ENCODE data around the gene KAZN.

KAZN gene

DNA sequence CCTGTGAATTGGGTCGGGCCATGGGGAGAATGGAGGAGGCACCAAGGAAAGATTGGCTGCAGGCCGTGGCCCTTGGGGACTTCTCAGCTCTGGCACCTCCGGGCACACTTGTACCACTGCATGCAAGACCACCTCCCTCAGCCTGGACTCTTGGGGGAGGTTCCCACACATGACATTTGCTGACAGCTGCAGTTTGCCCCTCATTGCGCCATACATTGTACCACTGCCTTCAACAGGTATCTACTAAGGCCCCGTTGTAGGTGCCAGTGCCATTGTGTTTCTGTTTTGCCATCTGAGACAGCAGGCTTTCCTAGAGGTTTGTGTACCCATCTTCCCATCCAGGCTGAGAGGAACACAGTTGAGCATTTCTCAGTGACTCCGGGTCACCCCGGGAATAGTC, 395.7 kb downstream of the KAZN start:
- no peak for DNase-seq

- no peak for DNase-seq
Measured at GRCh38 chr1:14994841-14995437, 396.5 kb downstream of the KAZN start.

DNA sequence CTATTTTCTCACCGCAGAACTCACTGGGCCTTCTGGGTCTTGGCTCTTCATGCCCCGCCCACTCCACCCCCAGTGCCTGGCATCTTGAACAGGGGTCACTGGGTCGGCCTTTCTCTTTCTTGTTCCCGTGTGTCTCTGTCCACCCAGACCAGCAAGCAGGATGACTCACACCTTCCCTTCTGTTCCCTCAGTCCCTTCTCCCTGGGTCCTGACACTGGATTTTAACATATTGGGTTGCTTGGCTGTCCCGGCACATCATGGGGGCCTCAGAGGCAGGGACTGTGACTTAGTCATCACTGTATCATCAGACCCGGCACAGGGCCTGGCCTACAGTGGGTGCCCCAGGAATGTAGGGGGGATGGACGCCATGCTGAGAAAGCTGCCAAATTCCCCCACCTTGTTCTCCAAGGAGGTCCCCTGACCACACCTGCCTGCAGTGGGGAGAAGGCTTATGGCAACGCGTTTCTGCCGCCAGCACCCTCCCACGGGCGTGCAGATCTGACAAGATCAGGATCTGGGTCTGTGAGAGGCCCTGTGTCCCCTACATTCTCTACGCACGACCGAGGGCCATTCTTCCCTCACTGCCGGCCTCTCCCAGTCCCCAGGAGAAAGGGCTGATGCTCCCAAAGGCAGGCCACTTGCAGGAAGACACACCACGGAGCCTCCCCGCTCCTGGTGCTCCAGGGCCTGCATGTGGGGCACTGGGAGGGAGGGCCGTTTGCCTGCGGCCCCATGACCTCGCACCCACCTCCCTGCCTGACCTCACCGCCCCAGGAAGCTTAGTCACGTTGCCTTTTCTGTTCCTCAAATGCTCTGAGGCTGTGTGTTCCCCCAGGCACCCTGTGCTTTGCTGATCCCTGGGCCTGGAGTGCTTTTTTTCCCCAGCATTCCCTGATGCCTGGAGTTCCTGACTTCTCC, 397.9 kb downstream of the KAZN start:
- peak; percentile 54 to 71 for DNase-seq

DNA sequence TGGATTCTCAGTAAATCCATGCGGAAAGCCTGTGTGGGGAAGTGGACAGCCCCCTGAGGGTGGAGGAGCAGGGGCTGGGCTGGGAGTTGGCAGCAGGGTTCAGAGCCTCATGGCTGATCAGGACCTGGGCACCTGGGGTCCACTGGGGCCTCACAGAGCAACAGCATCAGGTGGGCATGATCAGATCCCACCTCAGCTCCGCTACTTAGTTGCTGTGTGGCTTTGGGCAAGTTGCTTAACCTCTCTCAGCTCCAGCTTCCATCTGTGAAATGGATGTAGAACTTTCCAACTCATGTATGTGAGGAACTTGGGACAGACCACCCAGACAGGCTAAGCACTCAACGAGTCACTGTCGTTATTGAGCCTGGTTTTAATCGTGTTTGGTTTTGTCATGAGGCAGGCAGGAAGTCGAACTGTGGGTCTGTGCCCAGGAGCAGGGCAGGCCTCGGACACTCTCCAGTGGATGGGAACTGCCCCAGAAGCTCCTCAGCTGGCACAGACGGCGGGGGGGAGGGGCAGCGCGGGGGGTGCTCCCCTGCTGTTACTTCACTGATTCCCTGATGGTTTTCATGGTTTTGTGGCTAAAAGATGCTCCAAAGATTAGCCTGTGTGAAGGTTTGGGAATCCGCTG, 399.3 kb downstream of the KAZN start:
- no peak for DNase-seq

GRCh38 chr1:14999441-14999840, 401.0 kb downstream of the KAZN start:
- DNase-seq: no peak

DNA sequence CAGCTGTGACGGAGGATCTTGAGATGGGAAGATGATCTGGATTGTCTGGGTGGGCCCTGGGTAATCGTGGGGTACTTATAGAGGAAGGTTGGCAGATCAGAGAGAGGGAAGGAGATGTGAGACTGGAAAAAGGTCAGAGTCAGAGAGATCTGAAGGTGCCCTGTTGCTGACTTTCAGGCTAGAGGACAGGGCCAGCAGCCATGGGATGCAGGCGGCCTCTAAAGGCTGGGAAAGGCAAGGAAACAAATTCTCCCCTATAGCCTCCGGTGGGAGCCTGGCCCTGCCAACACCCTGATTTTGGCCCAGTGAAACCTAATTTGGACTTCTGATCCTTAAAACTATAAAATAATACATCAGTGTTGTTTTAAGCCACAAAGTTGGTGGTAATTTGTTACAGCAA, 401.5 kb downstream of the KAZN start:
- no peak for DNase-seq

DNA sequence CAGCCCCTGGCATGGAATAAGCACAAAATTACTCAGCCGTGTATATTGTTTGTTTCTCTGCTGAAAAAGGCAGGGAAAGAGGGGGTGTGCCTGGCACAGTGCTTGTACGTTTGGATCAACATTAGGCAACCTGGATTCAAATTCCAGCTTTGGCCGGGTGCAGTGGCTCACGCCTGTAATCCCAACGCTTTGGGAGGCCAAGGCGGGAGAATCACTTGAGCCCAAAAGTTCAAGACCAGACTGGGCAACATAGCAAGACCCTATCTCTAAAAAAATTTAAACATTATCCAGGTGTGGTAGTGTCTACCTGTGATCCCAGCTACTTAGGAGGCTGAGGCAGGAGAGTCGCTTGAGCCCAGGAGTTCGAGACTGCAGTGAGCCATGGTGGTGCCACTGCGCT, 402.2 kb downstream of the KAZN start:
- no peak for DNase-seq

DNA sequence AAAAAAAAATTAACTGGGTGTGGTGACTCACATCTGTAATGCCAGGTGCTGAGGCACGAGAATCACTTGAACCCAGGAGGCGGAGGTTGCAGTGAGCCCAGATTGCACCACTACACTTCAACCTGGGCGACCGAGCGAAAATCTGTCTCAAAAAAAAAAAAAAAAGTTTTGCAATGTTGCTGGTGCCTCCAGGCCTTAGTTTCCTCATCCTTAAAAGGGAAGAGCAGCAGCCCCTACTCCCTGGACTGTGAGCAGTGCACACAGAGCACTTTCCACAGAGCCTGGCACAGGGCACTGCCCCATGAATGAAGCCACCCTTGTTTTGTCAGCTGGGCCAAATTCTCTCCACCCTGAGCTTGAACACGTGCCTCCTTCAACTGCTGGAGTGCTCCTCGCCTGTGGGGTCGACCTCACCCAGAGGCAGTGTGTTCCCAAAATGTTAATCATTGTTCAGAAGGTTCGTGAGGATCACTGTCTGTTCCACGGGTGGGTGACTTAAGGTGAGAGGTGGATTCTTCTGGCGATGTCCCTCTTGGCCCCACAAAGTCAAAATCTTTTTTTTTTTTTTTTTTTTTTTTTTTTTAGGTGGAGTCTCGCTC, 402.9 kb downstream of the KAZN start:
- DNase-seq: peak in 1 of 2 donors; percentile 4

DNA sequence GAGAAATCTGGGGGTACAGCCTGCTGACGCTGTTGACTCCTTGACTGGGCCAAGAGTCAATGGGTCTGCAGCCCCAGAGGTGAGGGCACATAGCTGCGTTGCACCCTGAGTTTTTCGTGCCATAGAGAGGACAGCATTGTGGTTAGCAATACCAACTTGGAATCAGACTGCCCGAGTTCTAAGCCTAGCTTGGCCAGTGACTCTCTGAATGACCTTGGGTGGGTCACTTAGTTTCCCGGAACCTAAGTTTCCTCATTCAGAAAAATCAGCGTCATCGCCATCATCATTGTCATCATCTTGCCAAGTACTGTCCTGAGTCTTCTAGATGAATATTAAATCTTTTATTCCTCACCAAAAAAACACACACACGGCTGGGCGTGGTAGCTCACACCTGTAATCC, 403.8 kb downstream of the KAZN start:
- DNase-seq: peak in 1 of 2 donors; percentile 29

DNA sequence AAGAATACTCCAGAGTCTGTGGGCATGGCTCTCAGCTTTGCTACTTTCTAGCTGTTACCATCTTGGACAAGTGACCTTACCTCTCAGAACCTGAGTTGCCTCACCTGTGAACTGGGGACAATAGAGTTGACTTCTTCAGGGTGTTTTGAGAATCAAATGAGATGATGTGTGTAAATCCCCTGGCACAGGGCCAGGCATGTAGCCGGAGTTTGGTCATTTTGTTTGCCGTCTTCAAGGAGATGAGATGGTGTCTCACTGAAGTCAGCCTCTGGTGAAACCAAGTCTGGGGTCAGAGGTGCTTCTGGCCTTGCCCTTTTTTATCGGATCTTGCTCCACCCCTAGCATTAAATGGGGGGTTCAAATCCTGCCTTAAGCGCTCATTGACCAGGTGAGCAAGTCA, 405.9 kb downstream of the KAZN start:
- no peak for DNase-seq

- no peak for DNase-seq
Measured at GRCh38 chr1:15005116-15005515, 406.6 kb downstream of the KAZN start.

GRCh38 chr1:15007368-15007767, 408.9 kb downstream of the KAZN start:
- DNase-seq: no peak

GRCh38 chr1:15007842-15008241, 409.4 kb downstream of the KAZN start:
- no peak for DNase-seq

DNA sequence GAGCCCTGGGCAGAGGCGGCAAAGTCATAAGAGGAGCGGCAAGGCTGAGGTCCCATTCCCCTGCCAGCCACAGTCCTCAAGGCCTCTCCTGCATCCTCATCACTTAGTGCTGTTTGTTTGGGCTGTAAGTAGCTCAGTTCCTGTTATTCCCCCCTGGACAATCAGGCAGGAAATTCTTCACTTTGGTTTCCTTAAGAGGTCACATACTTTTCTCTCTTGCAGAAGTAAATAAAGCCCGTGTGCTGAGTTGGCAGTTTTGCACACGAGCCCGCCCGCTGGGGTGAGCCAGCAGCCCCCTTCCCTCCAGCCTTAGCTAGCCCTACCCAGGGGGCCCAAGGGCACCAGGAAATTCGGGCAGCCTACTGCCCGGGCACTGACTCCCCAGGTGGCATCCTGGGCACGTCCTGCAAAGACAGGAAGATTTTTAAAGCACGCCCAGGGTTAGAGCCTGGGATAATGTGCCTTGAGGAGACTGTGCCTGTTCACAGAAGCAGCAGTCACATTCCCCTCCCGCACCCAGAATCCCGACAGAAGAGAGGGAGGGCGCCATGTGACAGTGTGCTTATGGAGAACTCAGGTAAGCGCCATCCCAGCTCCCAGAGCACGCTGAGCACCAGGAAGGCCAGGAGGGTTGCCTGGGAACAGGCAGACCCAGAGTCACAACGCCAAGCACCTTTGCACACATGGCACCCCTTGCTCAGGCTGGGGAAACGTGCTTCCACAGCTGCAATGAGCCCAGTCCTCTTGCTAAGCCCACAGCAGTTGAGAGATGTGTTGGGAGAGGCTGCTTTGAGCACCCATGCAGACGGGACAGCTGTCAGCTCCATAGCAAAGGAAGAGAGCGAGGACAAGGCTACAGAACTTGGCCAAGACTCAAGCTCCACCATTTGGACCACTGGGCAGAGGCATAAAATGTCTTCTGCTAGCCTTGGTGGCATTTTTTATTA, 410.6 kb downstream of the KAZN start:
- DNase-seq: no peak

- no peak for DNase-seq
Measured at GRCh38 chr1:15011160-15011559, 412.7 kb downstream of the KAZN start.

DNA sequence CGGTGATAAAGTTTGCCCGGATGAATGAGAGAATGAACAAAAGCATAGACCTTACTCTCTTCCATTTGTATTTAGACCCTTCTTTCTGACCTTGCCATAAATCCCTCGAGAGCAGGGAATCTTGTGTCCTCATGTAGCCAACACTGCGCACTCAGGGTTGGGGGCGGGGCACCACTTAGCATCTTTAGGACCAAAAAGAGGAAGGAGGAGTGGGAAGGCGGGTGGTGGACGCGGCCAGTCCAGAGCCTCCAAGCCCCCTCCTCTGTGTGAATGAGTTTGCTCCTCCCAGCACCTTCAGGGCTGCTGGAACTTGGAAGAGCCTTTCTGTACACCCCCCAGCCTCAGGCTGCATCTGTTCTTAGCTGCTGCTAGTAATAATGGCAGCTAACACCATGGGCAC, 413.2 kb downstream of the KAZN start:
- no peak for DNase-seq

DNA sequence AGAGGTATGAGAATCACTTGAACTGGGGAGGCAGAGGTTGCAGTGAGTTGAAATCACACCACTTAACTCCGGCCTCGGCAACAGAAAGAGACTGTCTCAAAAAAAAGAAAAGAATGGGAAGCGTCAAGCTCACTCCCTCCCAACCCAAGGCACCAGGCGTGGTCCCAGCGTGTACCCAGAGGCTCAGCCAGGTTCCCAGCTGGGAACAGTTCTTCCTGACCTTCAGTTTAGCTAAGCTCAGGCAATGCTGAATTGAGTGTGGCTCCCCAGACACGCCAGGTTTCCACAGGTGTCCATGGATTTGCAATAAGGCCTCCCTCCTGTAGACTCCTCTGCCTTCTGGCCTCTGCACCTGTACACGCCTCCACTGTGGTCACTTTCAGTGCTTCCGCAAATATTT, 414.3 kb downstream of the KAZN start:
- no peak for DNase-seq

DNA sequence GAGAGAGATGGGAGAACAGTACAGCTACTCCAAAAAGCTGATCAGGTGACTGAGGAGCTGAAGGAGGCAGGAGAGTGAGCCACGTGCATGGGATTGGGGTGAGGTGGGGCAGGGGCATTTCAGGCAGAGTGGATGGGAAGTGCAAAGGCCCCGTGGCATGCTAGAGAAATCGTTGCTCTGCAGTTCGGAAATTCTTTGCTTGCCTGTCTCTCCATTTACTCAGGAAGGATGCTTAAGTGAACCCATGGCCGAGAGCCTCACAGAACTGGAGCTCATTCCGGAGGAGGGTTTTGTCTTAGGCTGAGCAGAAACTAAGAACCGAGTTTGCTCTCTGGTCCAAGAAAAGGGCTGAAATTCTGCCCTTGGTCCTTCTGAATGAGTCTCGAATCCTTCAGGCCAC, 415.3 kb downstream of the KAZN start:
- DNase-seq: no peak

DNA sequence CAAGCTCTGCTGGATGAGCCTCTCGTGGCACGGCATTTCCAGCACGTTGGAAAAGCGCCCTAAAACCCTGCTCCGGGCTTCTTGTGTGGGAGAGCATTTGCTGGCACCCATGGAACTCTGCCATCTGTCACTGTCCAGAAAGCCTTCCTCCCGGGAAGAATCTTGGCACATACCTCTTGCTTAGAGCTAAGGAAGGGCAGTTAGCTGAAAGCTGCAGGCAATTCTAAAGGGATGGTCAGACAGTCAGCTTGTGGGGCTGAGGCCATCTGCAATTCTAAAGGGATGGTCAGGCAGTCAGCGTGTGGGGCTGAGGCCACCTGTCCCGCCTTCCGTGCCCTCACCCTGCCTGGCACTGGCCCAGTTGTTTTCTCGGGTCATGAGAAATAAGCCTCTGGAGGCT, 416.0 kb downstream of the KAZN start:
- no peak for DNase-seq

- peak in 1 of 2 donors; percentile 10 for DNase-seq
Measured at GRCh38 chr1:15016001-15016400, 417.5 kb downstream of the KAZN start.

- peak; percentile 75 to 83 for DNase-seq
Measured at GRCh38 chr1:15016526-15016925, 418.0 kb downstream of the KAZN start.

DNA sequence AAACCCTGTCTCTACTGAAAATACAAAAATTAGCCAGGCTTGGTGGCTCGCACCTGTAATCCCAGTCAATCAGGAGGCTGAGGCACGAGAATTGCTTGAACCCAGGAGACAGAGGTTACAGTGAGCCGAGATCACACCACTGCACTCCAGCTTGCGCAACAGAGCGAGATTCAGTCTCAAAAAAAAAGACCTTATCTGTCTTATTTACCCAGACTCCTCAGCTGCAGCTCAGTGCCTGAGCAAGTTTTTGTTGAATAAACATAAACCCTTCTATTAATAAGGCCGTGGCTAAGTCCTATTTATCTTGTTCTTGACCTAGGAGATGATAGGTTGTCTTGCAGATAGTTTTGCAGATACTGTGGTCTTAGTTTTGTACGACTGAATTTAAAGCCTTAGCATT, 418.6 kb downstream of the KAZN start:
- no peak for DNase-seq

Data from inflammatory macrophage treated with lipopolysaccharide for 1 hour (primary cell).